NCI-H2107 treated with DMSO at 0.1 percent for 48 hours (cell line): ENCODE results near the gene WDFY4.

Experiments
- DNase-seq: peaks from one replicate; lab custom pipeline; 2025; ENCODE audit not compliant: unreplicated experiment; lab: John Stamatoyannopoulos, UW

WDFY4 gene

GRCh38 chr10:48742891-48743860, 58.5 kb downstream of the WDFY4 start:
- no peak for DNase-seq

GRCh38 chr10:48744587-48744986, 59.9 kb downstream of the WDFY4 start:
- DNase-seq: no peak

DNA sequence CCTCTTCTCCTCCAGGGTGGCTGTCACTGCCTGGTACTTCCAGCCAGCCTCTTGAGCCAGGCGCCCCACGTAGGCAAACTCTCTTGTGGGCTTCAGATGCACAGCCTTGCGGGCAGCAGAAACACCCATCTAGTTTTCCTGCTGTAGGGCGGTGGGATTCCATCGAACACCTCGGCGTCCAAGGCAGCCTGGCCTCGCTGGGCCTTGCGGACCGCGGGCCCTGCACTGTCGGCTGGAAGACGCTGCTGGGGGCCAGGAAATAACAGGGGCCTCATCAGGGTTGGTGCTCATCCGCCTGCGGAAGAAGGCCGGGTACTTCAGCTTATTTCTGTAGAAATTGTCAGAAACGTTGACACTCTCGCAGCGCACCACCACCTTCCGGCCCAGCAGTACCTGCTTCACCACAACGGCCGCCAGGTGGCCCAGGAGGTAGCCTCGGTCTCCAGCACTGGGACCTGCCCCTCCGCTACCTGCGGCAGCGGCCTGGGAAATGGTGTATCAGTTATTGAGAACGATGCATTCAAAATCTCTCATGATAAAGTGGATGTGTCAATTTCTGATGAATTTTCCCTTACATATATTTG, 61.1 kb downstream of the WDFY4 start:
- no peak for DNase-seq

- no peak for DNase-seq
Observed at GRCh38 chr10:48748573-48748972, 63.9 kb downstream of the WDFY4 start.

DNA sequence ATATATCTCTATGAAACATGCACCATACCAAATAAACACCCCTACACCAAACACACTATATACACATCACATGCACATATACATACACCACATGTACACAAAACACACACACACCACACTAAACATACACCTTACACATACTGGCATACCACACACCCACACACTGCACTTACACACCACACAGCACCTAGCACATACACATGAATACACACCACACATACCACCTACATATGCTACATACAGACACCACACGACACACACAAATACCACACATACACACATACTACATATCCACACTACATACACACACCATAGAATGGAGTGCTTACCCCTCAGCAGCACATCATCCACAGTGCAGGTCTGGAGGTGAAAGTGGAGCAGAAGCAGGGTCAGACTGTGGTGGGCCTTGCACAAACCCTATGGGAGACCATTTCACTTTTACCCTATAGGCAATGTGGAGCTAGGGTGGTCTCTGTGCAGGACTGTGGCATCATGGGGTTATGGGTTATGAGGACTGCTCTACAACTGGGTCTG, 64.6 kb downstream of the WDFY4 start:
- DNase-seq: no peak

DNA sequence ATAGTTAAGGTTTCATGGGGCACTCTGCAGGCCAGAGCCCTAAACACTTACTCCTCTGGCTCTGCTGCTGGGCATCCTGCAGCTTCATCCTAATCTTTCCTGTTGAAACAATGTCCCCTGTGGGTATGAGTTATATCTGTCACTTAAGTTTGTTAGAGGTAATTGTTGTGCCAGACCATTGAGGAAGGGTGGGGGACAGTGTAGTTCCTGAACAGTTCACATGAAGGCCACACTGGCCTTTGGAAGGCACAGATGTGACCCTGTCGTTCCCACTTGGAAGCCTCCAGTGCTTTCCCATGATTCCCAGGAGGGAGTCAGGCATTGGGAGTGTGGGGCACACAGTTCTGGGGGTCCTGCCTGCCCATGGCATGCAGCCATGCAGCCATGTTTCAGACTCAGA, 65.3 kb downstream of the WDFY4 start:
- no peak for DNase-seq

GRCh38 chr10:48750991-48751390, 66.3 kb downstream of the WDFY4 start:
- no peak for DNase-seq

- no peak for DNase-seq
Observed at GRCh38 chr10:48751730-48752129, 67.1 kb downstream of the WDFY4 start.

DNA sequence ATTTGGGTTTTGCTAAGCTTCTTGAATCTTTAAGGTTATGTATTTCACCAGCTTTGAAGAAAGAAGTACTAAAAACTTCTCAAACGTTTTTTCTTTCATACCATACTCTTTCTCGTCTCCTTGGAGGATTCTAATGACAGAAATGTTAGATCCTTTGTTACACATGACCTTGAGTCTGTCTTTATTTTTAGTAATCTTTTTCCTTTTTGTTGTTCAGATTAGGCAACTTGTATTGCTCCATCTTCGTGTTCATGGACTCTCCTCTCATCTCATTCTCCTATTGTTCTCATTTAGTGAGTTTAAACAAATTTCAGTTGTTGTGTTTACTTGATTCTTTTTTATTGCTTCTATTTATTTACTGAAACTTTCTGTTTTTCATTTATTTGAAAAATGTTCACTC, 73.7 kb downstream of the WDFY4 start:
- DNase-seq: no peak

GRCh38 chr10:48759113-48759901, 74.6 kb downstream of the WDFY4 start:
- DNase-seq: no peak

GRCh38 chr10:48760983-48761382, 76.3 kb downstream of the WDFY4 start:
- no peak for DNase-seq

DNA sequence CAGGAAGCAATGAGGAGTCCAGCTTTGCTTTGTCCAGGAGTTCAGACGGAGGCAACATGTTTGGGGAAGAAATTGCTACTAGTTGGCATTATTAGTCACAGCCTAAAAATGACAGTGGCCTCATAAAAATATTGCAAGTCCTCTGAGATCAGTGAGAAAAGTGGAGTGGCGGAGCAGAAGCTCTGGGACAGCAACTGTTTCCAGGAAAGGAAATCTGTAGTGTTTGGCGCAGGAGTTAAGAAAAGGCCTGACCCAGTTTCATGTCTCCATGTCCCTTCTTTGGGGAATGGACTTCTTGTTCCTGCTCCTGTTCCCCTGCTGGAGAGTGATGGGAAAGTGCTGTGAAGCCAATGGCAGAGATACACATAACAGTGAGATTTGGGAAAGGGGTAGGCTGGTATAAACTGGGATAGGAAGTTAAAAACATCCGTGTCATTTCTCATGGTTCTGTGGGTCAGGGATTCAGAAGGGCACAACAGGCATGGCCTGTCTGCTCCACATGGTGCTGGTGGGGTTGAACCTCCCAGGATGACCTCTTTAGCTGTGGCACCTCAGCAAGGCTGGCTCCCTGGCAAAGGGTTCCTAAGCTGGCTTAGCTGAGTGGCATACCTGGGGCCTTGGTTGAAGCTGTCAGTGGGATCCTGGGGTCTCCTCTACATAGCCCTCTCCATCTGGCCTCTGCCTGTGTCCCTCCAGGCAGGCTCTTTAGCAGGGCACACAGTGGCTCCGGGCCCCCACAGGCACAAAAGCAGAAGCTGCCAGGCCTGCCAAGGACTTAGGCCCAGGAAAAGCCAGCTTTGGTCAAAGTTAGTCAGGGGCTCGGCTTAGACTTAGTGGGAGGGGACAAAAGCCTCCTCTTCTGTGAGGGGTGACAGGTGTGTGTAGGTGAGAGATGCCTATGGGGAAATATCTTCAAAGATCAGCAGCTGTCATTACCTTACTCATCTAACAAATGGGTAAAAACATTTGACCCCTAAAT, 77.7 kb downstream of the WDFY4 start:
- no peak for DNase-seq

- DNase-seq: no peak
Observed at GRCh38 chr10:48763403-48763965, 78.8 kb downstream of the WDFY4 start.

- DNase-seq: no peak
Observed at GRCh38 chr10:48764486-48764885, 79.8 kb downstream of the WDFY4 start.

GRCh38 chr10:48765039-48765438, 80.4 kb downstream of the WDFY4 start:
- no peak for DNase-seq

DNA sequence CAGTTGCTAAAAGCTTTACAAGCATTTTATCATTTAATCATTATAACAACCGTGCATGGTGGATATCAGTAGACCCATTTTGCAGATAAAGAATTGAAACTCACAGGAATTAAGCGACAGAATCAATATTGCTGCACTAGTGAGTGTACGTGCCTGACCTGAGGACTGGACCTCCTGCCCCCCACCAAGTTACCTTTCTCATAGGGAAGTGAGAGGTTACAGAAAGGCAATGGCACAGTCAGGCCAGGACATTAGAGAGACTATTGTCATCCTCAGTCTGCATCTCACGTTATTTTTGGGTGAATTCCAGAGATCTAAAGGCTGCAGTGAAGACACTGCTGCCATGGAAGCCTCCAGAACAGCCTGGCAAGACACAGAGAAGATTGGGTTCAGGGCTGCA, 80.9 kb downstream of the WDFY4 start:
- no peak for DNase-seq

DNA sequence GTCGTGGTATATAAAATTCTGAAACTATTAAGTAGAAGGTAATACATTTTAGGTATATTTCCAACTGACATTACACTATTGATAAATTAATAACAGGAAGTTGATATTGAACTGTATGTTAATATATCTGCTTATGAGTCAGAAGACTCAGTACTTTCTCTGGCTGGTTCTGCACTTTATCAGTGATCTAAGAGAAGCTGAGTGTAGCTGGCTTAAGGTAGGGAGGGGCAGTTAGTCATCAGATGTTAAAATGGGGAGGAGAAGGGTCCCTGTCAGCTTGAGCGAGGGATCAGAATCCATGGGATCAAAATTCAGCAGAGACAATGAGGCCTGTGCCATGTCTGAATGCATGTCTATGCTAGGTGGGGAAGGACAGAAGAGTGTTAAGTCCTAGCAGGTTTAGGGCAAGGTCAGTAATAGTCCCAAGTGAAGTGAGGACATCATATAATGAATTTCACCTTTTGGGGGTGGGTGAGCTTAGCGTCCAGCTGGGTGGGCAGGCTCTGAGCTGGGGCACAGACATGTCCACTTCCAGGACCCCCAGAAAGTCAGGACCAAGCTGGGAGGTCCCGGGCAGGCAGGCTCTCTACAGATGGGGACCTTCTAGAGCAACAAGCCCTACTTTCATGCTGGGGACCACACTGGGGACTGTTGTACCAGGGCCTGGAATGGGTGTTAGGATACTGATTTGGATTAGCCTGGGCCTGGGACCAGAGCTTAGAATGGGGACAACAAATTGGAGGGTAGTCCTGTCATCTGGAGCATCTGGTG, 82.9 kb downstream of the WDFY4 start:
- DNase-seq: no peak

- DNase-seq: no peak
Observed at GRCh38 chr10:48768144-48768766, 83.6 kb downstream of the WDFY4 start.

DNA sequence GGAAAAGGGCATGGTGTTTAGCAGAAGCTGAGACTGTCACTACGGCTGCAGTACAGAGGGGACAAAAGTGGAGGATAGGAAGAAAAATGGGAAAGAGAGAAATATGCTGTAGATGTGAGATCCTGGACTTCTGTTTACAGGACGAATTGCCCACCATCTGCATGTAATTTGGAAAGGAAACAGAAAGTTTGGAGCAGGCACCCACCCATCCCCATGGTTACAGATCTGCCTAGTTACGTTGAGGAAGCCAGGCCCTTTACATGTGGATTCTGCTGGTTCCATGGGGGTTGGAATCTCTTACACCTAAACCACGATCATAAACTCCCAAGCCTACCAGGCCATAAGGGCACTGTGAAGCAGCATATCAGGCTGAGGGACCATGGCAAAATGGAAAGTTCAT, 84.3 kb downstream of the WDFY4 start:
- DNase-seq: no peak
